Lower lobe of right lung (tissue), 2 donors: ENCODE measurements around the gene LTF. TPM values are rescaled to one million over a fixed set of nuclear protein-coding genes. Genes with fewer than 3 reads are reported as not detected.

Experiments
- ATAC-seq, 2 donors: fragments of 200-7000 bp; cut with Tn5 transposase; one replicate each; pipeline ENCODE4 v1.9.1; 2020 to 2022; ENCODE audit warnings: mild to moderate bottlenecking in 2 of 2, moderate library complexity in 2 of 2
- DNase-seq: peaks from one replicate; pipeline ENCODE4 v3.0.0-alpha.2; 2020
- H3K27ac ChIP-seq: fragments of 200-600 bp; one replicate; pipeline ENCODE4 v1.8.0; 2022
- H3K27me3 ChIP-seq: fragments of 200-600 bp; one replicate; pipeline ENCODE4 v1.8.0; 2022; ENCODE audit warnings: low read depth
- H3K36me3 ChIP-seq: fragments of 200-600 bp; one replicate; pipeline ENCODE4 v1.8.0; 2022; ENCODE audit warnings: mild to moderate bottlenecking
- H3K4me1 ChIP-seq: fragments of 200-600 bp; one replicate; pipeline ENCODE4 v1.8.0; 2022
- H3K4me3 ChIP-seq: fragments of 200-600 bp; one replicate; pipeline ENCODE4 v1.8.0; 2022; ENCODE audit warnings: mild to moderate bottlenecking
- H3K9me3 ChIP-seq: fragments of 200-600 bp; one replicate; pipeline ENCODE4 v1.8.0; 2022
- intact Hi-C: fragments of 100-400 bp; cut with DNase I; formaldehyde crosslinking; loops from one replicate; pipeline ENCODE4 v1.11.0; 2022
- total RNA-seq: library from RNA; stranded (reverse); fragmentation: NEBNext Ultra II Directional; extraction: Animal tissue kit (Norgen Biotek cat#: 25700); gene quantifications from one replicate; pipeline ENCODE4 v1.2.1, GENCODE V29; 2021
- TF ChIP-seq, protein P1 (sequence below): fragments of 200-600 bp; IDR thresholded peaks from one replicate; pipeline ENCODE4 v1.8.0; 2022; ENCODE audit warnings: antibody characterized with exemption, mild to moderate bottlenecking
- donor health status: DM: no; HTN: yes; CAD: no; lungs with severe emphysema.

Gene LTF
- total RNA-seq, 1 donor from 2014 or later = 53.5 TPM

DNA sequence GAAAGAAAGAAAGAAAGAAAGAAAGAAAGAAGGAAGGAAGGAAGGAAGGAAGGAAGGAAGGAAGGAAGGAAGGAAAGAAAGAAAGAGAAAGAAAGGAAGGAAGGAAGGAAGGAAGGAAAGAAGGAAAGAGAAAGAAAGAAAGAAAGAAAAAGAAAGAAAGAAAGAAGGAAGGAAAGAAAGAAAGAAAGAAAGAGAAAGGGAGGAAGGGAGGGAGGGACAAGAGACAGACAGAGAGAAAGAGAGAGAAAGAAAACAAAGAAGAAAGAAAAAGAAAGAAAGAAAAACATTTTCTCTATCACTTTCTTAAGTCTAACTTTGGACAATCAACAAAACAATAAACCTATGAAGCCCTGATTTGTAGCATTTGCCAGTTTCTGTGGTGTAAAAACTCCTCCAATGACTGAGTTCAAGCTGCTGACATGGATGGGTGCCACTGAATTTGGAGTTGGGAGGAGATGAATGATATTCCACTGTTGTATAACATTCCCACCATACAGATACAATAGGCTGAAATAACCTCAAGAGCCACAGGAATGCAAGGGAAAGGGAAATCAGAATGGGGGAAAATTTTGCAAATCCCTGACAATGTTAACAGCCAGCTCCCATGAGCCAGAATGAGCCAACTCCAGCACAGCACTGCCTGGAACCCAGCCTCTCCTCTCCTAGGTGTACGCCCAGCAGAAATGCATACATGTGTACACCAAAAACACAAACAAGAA, 18.1 kb upstream of the LTF start:
- Histone ChIP-seq H3K4me1 (no peaks in the 10 kb centered on the region), H3K27ac (no peak overlapping the region), H3K4me3 (no peak overlapping the region), H3K27me3 (no peaks in the 10 kb centered on the region), H3K36me3 (no peaks in the 10 kb centered on the region), H3K9me3 (no peaks in the 10 kb centered on the region)
- TF ChIP-seq, protein P1, sequence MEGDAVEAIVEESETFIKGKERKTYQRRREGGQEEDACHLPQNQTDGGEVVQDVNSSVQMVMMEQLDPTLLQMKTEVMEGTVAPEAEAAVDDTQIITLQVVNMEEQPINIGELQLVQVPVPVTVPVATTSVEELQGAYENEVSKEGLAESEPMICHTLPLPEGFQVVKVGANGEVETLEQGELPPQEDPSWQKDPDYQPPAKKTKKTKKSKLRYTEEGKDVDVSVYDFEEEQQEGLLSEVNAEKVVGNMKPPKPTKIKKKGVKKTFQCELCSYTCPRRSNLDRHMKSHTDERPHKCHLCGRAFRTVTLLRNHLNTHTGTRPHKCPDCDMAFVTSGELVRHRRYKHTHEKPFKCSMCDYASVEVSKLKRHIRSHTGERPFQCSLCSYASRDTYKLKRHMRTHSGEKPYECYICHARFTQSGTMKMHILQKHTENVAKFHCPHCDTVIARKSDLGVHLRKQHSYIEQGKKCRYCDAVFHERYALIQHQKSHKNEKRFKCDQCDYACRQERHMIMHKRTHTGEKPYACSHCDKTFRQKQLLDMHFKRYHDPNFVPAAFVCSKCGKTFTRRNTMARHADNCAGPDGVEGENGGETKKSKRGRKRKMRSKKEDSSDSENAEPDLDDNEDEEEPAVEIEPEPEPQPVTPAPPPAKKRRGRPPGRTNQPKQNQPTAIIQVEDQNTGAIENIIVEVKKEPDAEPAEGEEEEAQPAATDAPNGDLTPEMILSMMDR = no peak
- intact Hi-C loops = no loop called here
- DNase-seq = no peak
- ATAC-seq = no peak

DNA sequence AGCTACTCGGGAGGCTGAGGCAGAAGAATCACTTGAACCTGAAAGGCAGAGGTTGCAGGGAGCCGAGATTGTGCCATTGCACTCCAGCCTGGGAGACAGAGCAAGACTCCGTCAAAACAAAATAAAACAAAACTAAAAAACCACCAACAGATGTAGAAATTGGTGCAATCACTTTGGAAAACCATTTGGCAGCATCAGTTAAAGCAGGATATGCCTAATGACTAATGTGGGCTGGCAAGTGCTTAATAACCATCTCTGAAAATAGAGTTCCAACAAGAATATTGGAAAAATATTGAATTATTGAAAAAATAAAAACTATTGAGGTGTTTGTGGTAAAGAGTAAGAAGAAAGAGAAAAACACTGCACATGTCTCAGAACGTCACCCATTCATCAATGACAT, 16.9 kb upstream of the LTF start:
- Histone ChIP-seq H3K4me3 (no peak overlapping the region), H3K9me3 (no peaks in the 10 kb centered on the region), H3K36me3 (no peaks in the 10 kb centered on the region), H3K4me1 (no peaks in the 10 kb centered on the region), H3K27me3 (no peaks in the 10 kb centered on the region), H3K27ac (no peak overlapping the region)
- TF ChIP-seq, protein P1 = no peak
- no peak for ATAC-seq
- no peak for DNase-seq
- intact Hi-C loops = no loop called here

DNA sequence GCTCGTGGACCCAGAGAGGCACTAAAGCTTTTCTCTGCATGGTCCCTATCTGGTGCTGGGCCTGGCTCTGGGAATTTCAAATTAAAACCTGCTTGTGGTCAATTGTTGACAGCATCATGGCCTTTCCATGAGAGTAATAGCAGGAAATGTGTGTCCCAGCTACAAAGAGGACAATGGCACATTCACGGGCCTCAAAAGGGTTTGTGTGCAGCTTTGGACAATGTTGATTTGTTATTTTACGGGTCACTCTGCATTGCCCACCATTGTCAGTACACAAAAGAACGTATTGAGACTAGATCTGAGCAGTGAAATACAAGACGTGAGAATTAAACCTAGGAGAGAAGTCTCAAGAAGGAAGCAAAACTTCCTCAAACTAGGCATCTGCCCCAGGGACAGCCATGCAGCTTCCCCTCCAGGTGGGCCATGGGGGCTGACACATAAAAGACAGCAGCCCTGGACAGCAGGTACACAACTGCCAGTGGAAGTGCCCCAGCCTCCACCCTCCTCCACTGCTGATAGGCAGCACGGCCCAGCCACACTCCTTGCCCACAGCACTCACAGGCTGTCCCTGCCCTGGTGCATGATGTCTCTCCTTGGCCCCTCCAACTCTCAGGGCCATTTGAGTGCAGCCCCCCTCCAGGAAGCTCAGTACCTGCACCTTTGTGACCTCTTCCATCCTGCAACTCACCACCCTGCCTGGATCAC, 15.9 kb upstream of the LTF start:
- Histone ChIP-seq H3K27ac (no peak overlapping the region), H3K27me3 (no peaks in the 10 kb centered on the region), H3K4me3 (no peak overlapping the region), H3K4me1 (no peaks in the 10 kb centered on the region), H3K36me3 (no peaks in the 10 kb centered on the region), H3K9me3 (no peaks in the 10 kb centered on the region)
- ATAC-seq = no peak
- intact Hi-C loops = no loop called here
- no peak for DNase-seq
- TF ChIP-seq, protein P1 = no peak

DNA sequence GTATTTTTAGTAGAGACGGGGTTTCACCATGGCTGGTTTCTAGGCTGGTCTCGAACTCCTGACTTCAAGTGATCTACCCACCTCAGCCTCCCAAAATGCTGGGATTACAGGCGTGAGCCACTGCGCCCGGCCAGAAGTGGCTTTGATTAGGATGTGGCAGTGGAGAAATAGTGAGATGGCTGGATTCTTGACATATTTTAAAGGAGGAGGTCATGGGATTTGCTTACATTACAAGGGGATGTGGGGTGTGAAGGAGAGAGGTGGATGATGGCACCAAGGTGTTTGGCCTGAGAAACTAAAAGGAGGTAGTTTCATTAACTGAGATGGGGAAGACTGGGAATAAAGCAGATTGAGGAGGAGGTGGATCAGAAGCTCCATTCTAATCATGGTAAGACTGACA, 15.0 kb upstream of the LTF start:
- no peak for ATAC-seq
- Histone ChIP-seq H3K4me3 (no peak overlapping the region), H3K4me1 (no peaks in the 10 kb centered on the region), H3K36me3 (no peaks in the 10 kb centered on the region), H3K27ac (no peak overlapping the region), H3K9me3 (no peaks in the 10 kb centered on the region), H3K27me3 (no peaks in the 10 kb centered on the region)
- TF ChIP-seq, protein P1 = no peak
- intact Hi-C loops = no loop called here
- DNase-seq = no peak

DNA sequence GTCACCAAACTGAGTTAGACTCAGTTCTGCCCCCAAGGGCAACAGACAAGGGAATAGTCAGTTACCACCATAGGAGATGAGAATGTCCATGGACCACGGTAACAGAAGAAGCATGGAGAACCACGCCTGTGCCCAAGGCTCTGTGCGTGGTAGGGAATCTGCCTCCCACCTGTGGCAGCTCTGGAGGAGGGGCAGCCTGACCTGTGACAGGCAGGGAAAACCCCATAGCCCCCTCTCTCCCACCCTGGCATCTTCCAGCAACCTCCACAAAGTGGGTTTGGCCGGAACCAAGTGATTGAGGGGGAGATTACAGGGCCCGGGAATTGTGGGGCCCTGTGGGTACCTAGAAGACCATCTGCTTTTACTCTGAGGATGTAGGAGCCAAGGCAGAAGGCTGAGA, 14.3 kb upstream of the LTF start:
- Histone ChIP-seq H3K27ac (no peak overlapping the region), H3K9me3 (no peaks in the 10 kb centered on the region), H3K27me3 (no peaks in the 10 kb centered on the region), H3K4me1 (no peaks in the 10 kb centered on the region), H3K36me3 (no peaks in the 10 kb centered on the region), H3K4me3 (no peak overlapping the region)
- DNase-seq (no peak), ATAC-seq (no peak)
- TF ChIP-seq, protein P1 = no peak
- intact Hi-C loops = no loop called here
